Measurements from ENCODE around the gene ADAM8.

ADAM8 gene

GRCh38 chr10:133271521-133272300, 5.0 kb downstream of the ADAM8 start:
- ChIA-PET CTCF (interaction anchor here (0.7 to 1.0 kb wide), 2 partner anchors 36 to 58 kb away, joined by 3 read pairs; no protein-coding TSS in a partner anchor), POLR2A (ENCODE audit: low non-redundant PET) (interaction anchor here (0.6 kb wide), 1 partner anchor 824 kb away, joined by 7 read pairs; no protein-coding TSS in a partner anchor)
- DNase-seq (ENCODE audit: low spot score) = no peak
- no peak overlapping the region for H3K27ac ChIP-seq
- TF ChIP-seq, protein P1, sequence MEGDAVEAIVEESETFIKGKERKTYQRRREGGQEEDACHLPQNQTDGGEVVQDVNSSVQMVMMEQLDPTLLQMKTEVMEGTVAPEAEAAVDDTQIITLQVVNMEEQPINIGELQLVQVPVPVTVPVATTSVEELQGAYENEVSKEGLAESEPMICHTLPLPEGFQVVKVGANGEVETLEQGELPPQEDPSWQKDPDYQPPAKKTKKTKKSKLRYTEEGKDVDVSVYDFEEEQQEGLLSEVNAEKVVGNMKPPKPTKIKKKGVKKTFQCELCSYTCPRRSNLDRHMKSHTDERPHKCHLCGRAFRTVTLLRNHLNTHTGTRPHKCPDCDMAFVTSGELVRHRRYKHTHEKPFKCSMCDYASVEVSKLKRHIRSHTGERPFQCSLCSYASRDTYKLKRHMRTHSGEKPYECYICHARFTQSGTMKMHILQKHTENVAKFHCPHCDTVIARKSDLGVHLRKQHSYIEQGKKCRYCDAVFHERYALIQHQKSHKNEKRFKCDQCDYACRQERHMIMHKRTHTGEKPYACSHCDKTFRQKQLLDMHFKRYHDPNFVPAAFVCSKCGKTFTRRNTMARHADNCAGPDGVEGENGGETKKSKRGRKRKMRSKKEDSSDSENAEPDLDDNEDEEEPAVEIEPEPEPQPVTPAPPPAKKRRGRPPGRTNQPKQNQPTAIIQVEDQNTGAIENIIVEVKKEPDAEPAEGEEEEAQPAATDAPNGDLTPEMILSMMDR (conservative IDR thresholded peaks at IDR 0.05; ENCODE audit: low read depth) = no peak

- ChIA-PET CTCF (interaction anchor here (0.6 kb wide), 1 partner anchor 127 kb away, joined by 3 read pairs; no protein-coding TSS in a partner anchor), POLR2A (ENCODE audit: low non-redundant PET) (interaction anchor here (0.6 kb wide), 1 partner anchor 823 kb away, joined by 7 read pairs; no protein-coding TSS in a partner anchor)
- TF ChIP-seq, protein P1 (conservative IDR thresholded peaks at IDR 0.05; ENCODE audit: low read depth) = no peak
These were observed 5.8 kb downstream of the ADAM8 start for GRCh38 chr10:133270773-133271297.

GRCh38 chr10:133270204-133270603, 6.5 kb downstream of the ADAM8 start:
- TF ChIP-seq, protein P1 (conservative IDR thresholded peaks at IDR 0.05; ENCODE audit: low read depth) = no peak
- DNase-seq (ENCODE audit: low spot score) = no peak
- CTCF ChIA-PET = no interaction called here
- POLR2A ChIA-PET (ENCODE audit: low non-redundant PET) = no interaction called here
- no peak overlapping the region for H3K27ac ChIP-seq

More at GRCh38 chr10:133270773-133271297, 5.8 kb downstream of the ADAM8 start:
- no peak overlapping the region for H3K27ac ChIP-seq
- no peak for DNase-seq (ENCODE audit: low spot score)

DNA sequence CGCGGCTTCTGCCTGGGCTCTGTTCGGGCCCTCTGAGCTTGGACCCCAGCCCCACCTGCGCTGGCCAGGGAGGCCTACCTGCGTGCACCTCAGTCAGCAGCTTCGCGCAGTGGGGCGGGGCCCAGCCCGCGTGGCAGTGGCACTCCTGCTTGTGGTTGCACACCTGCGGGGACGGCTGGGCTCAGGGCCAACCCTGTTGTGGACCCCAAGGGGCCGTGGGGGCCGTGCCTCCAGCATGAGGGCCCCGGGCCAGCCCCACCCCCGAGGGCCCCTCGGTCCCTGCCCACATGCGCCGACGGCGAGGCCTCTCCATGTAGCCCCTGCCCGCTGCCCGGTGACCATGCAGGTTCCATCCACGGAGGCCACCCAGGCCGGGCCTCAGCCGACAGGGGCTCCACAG, 7.3 kb downstream of the ADAM8 start:
- POLR2A ChIA-PET (ENCODE audit: low non-redundant PET) = no interaction called here
- CTCF ChIA-PET = no interaction called here
- TF ChIP-seq, protein P1 (conservative IDR thresholded peaks at IDR 0.05; ENCODE audit: low read depth) = no peak
- DNase-seq (ENCODE audit: low spot score) = no peak
- H3K27ac ChIP-seq = no peak overlapping the region

GRCh38 chr10:133268532-133268931, 8.1 kb downstream of the ADAM8 start:
- ChIA-PET POLR2A (ENCODE audit: low non-redundant PET) (no interaction called here), CTCF (no interaction called here)
- TF ChIP-seq, protein P1 (conservative IDR thresholded peaks at IDR 0.05; ENCODE audit: low read depth) = no peak
- no peak overlapping the region for H3K27ac ChIP-seq
- DNase-seq (ENCODE audit: low spot score) = no peak

- ChIA-PET POLR2A (ENCODE audit: low non-redundant PET) (no interaction called here), CTCF (no interaction called here)
- DNase-seq (ENCODE audit: low spot score) = no peak
- no peak overlapping the region for H3K27ac ChIP-seq
- TF ChIP-seq, protein P1 (conservative IDR thresholded peaks at IDR 0.05; ENCODE audit: low read depth) = no peak
These were observed 8.8 kb downstream of the ADAM8 start for GRCh38 chr10:133267829-133268228.
